ENCODE measurements around the gene NCAM2.

The NCAM2 gene

DNA sequence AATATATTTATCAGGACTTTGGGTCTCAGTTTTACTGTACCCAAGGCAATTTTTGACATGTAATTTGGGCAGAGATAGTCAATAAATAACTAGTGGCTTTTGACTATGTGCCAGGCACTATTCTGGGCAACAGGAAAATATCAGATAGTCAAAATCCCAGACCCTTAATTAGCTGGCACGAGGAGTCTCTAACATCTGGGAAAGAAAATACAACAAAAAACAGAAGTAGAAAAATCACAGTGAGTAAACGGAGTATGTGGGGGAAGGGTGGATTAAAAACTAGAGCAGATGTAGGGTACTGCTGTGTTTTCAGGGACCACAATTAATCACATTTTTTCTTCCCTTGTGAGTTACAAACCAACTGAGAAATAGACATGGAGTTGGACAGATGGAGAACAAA is 217.8 kb downstream of the NCAM2 start:
- no peak for DNase-seq (ENCODE audit: low read depth in 2 of 2)

- DNase-seq (ENCODE audit: low read depth in 2 of 2): no peak
These were observed 228.3 kb downstream of the NCAM2 start for GRCh38 chr21:21226472-21226871.

DNA sequence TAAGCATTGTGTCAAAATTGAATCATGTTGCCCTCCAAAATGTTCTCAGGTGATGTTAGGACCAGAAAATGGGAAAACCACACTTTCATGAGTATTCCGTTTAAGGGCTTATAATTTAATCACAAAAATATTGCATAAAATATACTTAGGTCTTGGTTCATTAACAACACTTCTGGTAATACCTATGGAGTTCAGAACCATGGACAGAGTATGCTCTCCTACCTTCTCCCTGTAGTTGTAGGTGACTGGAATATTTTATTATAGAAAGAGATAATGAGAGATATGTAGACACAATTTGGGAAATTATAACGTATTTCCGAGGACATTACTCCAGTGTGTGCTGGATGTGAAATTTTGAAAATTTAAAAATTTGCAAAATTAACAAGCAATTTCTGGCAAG is 232.5 kb downstream of the NCAM2 start:
- no peak for DNase-seq (ENCODE audit: low read depth in 2 of 2)

DNA sequence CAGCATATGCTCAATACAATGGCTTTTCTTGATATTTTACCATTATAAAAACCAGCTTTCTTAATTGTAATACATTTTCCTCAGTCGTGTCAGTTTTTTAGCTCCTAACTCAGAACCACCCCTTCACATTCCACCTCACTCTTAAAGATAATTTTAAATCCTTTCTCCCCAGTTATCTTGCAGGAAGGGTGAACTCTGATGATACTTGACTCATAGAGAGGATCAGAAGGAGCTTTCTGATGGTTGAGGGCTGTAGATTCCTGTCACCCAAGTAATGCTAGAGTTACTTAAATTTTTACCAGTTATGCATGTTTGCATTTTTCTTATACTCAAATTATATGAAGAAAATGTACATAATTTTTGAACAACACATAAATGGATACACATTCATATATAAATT is 233.7 kb downstream of the NCAM2 start:
- DNase-seq (ENCODE audit: low read depth in 2 of 2): no peak

DNA sequence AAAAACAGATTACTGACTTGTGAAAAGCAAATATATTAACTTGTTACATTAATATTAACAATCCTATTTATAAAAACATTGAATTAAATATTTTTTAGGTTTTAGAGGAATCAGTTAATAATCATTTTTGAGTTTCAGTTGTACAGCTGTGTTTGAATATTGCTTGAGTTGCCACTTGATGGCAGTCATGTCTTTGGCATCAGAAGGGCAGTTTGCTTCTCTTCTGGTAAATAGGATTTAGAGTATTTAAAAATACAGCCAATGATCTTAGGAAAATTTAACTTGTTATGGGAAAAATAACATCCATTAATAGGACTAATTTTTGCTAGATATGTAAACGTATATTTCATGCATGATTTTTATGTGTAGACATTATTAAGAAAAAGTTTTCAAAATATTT is 234.1 kb downstream of the NCAM2 start:
- no peak for DNase-seq (ENCODE audit: low read depth in 2 of 2)

- DNase-seq (ENCODE audit: low read depth in 2 of 2): no peak
These were observed 234.8 kb downstream of the NCAM2 start for GRCh38 chr21:21233051-21233450.

- no peak for DNase-seq (ENCODE audit: low read depth in 2 of 2)
These were observed 238.8 kb downstream of the NCAM2 start for GRCh38 chr21:21236996-21237395.

DNA sequence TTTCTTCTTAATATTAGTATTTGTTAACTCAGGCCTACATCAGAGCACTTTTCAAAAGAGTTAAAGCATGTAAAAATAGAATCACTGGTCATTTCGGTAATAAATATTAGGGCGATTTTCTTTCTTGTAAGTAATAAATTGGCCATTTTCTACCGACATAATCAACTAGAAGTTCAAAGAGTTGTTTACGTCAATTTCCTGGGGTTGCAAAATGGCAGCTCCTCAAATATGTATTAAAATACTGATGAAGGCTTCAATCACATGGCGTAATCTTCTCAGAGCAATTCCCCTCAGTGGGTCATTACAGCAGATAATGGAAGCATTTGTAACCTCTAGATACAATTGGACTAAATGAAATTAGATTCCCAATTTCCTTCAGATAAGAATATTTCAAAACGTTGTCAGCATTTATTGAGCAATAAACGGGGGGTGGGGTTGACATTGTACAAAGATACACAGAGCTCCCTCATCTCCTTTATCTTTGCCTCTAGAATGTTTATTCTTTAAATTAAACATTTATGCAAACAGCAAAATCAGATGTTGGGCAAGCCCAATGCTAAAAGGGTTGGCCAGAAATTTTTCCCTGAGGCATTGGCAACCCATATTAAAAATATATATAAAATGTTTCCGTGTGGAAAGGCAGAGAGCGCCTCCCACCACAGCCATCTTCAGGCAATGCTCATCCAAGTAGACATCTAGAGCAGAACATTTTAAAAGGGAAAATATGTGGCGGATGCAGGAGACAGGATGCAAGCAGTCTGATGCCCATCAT is 240.6 kb downstream of the NCAM2 start:
- no peak for DNase-seq (ENCODE audit: low read depth in 2 of 2)

DNA sequence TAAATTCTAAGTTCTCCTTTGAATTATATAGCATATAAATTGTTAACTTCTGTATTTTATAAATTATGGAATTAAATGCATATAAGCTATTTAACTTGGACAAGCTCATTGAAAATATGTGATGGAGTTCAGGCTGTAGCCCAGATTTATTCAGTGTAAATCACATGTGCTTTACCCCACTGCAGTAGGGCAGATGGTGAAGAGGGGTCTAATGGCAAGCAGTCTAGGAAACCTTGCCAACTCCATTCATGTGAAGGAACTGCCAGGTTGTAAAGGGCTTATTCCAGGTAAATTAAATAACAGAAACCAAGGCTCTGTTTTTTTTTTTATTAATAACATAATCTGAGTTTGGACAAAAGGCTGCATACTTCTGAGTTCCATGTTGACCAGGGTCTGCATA is 243.2 kb downstream of the NCAM2 start:
- no peak for DNase-seq (ENCODE audit: low read depth in 2 of 2)

GRCh38 chr21:21246007-21246406 is 247.8 kb downstream of the NCAM2 start:
- DNase-seq (ENCODE audit: low read depth in 2 of 2): no peak

DNA sequence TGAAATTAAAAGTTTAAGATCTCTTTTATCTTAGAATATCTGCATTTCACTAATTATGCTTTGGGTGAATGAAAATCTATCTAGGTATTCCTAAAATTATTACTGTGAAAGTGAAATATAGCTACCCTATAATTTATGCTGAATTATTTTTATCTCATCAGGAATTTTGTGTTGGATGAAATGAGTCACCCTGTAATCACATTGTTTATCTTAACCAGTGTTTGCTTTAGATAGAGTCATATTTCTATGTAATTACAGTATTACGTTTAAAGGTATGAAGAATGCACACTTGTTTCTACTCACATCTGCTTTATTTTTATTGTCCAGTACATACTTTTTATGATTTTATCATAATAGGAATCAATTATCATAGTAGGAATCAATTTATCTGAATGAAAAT is 249.2 kb downstream of the NCAM2 start:
- no peak for DNase-seq (ENCODE audit: low read depth in 2 of 2)

- no peak for DNase-seq (ENCODE audit: low read depth in 2 of 2)
These were observed 263.8 kb downstream of the NCAM2 start for GRCh38 chr21:21262048-21262447.

GRCh38 chr21:21268061-21268471 is 269.9 kb downstream of the NCAM2 start:
- no peak for DNase-seq (ENCODE audit: low read depth in 2 of 2)

DNA sequence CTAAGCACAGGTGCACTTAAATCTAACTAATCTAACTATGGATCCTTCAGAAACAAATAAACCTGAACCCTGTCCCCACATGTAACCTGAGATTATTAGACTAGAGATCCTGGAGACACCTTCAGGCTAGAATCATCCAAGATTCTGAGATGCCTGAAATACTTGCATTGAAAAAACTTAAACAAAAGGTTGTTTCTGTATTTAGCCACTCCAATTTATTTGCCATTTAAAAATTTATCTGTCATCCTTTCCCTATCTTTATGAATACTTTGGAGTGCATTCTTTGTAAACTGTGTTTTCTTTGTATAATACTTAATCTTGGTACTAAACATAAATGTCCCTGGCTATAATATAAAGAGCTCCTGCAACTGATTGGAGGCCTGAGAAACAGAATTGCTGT is 270.7 kb downstream of the NCAM2 start:
- no peak for DNase-seq (ENCODE audit: low read depth in 2 of 2)

GRCh38 chr21:21279193-21279901 is 281.1 kb downstream of the NCAM2 start:
- DNase-seq (ENCODE audit: low read depth in 2 of 2): no peak

DNA sequence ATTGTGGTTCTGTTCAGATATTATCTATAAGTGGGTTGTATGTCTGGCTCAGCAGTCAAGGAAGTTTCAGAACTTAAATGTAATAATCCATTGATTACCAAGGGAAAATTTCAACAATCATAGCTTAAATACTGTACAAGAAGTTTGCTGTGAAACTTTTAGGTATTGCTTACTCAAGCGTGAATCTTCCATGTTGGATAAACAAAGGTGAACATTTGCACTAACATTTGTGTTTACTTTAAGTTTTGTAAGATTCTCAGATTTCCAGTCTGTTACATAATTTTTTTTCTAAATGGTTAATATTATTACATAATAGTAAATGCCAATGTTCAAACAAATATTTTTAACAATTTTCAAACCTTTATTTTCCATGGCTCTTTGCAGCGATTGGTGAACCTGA is 285.6 kb downstream of the NCAM2 start:
- no peak for DNase-seq (ENCODE audit: low read depth in 2 of 2)

DNA sequence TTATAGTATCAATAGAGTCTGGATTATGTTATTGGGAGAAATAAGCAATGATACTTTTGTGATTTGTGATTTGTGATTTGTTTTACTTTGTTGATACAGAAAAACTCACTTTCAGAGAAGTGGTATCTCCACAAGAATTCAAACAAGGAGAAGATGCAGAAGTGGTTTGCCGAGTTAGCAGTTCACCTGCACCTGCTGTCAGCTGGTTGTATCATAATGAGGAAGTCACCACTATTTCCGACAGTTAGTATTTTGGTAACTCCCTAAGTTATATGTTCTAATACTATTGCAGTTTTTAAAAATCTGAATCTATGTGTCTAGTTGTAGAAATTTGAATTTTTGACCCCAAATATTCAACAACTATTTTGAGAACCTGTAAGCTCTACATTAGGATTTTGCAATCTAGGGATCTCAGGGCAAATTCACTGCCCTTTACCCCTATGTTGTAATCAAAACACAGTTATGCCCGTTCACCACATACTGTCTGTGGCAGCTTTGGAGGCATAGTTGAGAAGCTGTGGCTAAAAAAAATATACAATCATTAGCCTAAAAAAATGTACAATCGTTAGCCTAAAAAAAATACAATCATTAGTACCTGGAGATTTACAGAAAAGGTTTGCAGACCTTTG is 288.1 kb downstream of the NCAM2 start:
- no peak for DNase-seq (ENCODE audit: low read depth in 2 of 2)

DNA sequence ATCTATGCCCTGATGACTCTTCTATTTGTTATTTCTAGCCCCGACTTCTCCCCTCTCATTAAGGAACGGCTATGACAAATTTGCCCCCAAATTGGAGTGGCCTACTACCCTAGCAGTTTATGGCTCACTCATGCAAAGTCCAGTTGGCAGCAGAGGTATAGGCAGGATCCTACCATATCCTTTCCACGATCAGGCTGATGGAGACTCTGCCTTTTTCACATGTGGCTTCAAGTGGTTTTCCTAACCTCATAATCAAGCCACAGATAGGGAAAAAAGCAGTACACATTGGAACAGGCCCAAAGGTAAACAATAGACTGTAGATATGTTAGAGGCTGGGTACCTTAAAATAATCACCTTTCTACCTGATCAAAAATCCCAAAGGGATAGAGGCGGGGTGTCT is 292.5 kb downstream of the NCAM2 start:
- no peak for DNase-seq (ENCODE audit: low read depth in 2 of 2)

DNA sequence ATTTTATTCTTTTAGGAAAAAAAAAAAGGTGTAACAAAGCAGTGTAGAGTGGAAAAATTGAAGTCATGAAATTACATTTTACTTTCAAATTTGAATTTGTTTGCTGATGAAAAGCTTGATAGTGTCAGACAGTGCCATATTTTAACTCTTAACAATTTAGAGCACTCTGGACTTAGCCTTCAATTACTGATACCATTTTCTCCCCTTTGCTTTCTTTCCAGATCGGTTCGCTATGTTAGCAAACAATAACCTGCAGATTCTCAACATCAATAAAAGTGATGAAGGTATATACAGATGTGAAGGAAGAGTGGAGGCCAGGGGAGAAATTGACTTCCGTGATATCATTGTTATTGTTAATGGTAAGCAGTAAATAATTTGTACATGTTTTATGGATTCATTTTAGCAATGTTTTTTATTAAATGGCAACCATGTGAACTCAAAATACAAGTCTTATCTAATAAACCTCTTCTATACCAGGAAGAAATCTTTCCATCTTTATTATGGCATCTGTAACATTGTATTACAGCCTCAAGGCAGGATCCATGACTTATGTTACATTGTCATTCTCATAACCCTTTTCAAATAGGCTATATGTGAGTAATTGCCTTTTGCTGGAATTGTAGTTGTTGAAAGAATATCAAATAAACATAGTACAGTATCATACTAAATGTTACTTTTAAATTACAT is 293.8 kb downstream of the NCAM2 start:
- DNase-seq (ENCODE audit: low read depth in 2 of 2): no peak

- no peak for DNase-seq (ENCODE audit: low read depth in 2 of 2)
These were observed 297.1 kb downstream of the NCAM2 start for GRCh38 chr21:21295303-21295702.

GRCh38 chr21:21297211-21297610 is 299.0 kb downstream of the NCAM2 start:
- DNase-seq (ENCODE audit: low read depth in 2 of 2): no peak

DNA sequence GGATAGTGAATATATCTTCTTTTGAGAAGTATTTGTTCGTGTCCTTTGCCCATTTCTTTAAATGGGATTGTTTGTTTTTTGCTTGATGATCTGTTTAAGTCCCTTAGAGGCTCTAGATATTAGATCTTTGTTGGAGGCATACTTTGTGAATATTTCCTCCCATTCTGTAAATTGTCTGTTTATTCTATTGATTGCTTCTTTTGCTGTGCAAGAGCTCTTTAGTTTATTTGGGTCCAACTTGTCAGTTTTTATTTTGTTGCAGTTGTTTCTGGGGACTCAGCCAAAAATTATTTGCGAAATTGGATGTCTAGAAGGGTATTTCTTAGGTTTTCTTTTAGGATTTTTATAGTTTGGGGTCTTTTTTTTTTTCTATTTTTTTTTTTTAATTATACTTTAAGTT is 302.8 kb downstream of the NCAM2 start:
- DNase-seq (ENCODE audit: low read depth in 2 of 2): no peak
